HEK293 (cell line): ENCODE data around the gene MRPS18B.
A peak's percentile ranks its signal among the peaks of the same experiment; 100 is the strongest.

Experiments
- GFI1B ChIP-seq: fragments of 450-650 bp; formaldehyde crosslinking; IDR thresholded peaks from 2 replicates; pipeline ENCODE4 v1.5.1; 2016; ENCODE audit warnings: missing biosample characterization, missing genetic modification characterization
- KLF7 ChIP-seq: fragments of 450-650 bp; formaldehyde crosslinking; IDR thresholded peaks from 2 replicates; pipeline ENCODE4 v1.5.1; 2016; ENCODE audit warnings: missing biosample characterization, missing genetic modification characterization, borderline replicate concordance
- KLF8 ChIP-seq: fragments of 450-650 bp; formaldehyde crosslinking; IDR thresholded peaks from 2 replicates; pipeline ENCODE4 v1.5.1; 2016; ENCODE audit warnings: missing biosample characterization, missing genetic modification characterization
- KLF9 ChIP-seq: fragments of 450-650 bp; formaldehyde crosslinking; IDR thresholded peaks from 2 replicates; pipeline ENCODE4 v1.5.1; 2016; ENCODE audit warnings: missing biosample characterization, missing genetic modification characterization, low read depth
- RBAK ChIP-seq: fragments of 450-650 bp; formaldehyde crosslinking; IDR thresholded peaks from 2 replicates; pipeline ENCODE4 v1.5.1; 2016; ENCODE audit warnings: missing biosample characterization, missing genetic modification characterization
- SALL2 ChIP-seq: fragments of 450-650 bp; formaldehyde crosslinking; IDR thresholded peaks from 2 replicates; pipeline ENCODE4 v1.5.0; 2017; ENCODE audit warnings: missing biosample characterization, mild to moderate bottlenecking, missing genetic modification characterization, borderline replicate concordance
- SCRT2 ChIP-seq: fragments of 450-650 bp; formaldehyde crosslinking; IDR thresholded peaks from 2 replicates; pipeline ENCODE4 v1.5.1; 2016; ENCODE audit warnings: missing biosample characterization, missing genetic modification characterization
- ZEB2 ChIP-seq: fragments of 450-650 bp; formaldehyde crosslinking; IDR thresholded peaks from 2 replicates; pipeline ENCODE4 v1.5.1; 2016; ENCODE audit warnings: missing biosample characterization, missing genetic modification characterization
- ZFHX2 ChIP-seq: fragments of 450-650 bp; formaldehyde crosslinking; conservative IDR thresholded peaks from 2 replicates; pipeline ENCODE4 v1.5.1; 2016; ENCODE audit warnings: missing biosample characterization, missing genetic modification characterization
- ZFP37 ChIP-seq: fragments of 450-650 bp; formaldehyde crosslinking; IDR thresholded peaks from 2 replicates; pipeline ENCODE4 v1.5.1; 2016; ENCODE audit warnings: missing biosample characterization, missing genetic modification characterization
- ZNF157 ChIP-seq: fragments of 450-650 bp; formaldehyde crosslinking; IDR thresholded peaks from 2 replicates; pipeline ENCODE4 v1.5.1; 2016; ENCODE audit warnings: missing biosample characterization, missing genetic modification characterization
- ZNF175 ChIP-seq: fragments of 450-650 bp; formaldehyde crosslinking; IDR thresholded peaks from 2 replicates; pipeline ENCODE4 v1.5.1; 2016; ENCODE audit warnings: missing biosample characterization, missing genetic modification characterization
- ZNF221 ChIP-seq: fragments of 450-650 bp; formaldehyde crosslinking; IDR thresholded peaks from 2 replicates; pipeline ENCODE4 v1.5.1; 2017; ENCODE audit warnings: missing biosample characterization, missing genetic modification characterization, borderline replicate concordance
- ZNF24 ChIP-seq: fragments of 450-650 bp; formaldehyde crosslinking; IDR thresholded peaks from 2 replicates; pipeline ENCODE4 v1.5.1; 2016; ENCODE audit warnings: missing biosample characterization, missing genetic modification characterization
- ZNF302 ChIP-seq: fragments of 450-650 bp; formaldehyde crosslinking; IDR thresholded peaks from 2 replicates; pipeline ENCODE4 v1.5.1; 2016; ENCODE audit warnings: missing biosample characterization, missing genetic modification characterization, low read depth
- ZNF324 ChIP-seq: fragments of 450-650 bp; formaldehyde crosslinking; IDR thresholded peaks from 2 replicates; pipeline ENCODE4 v1.5.1; 2016; ENCODE audit warnings: missing biosample characterization, missing genetic modification characterization
- ZNF514 ChIP-seq: fragments of 450-650 bp; formaldehyde crosslinking; IDR thresholded peaks from 2 replicates; pipeline ENCODE4 v1.5.1; 2016; ENCODE audit warnings: missing biosample characterization, missing genetic modification characterization
- ZNF544 ChIP-seq: fragments of 450-650 bp; formaldehyde crosslinking; IDR thresholded peaks from 2 replicates; pipeline ENCODE4 v1.5.0; 2017; ENCODE audit warnings: missing biosample characterization, missing genetic modification characterization
- ZNF624 ChIP-seq: fragments of 450-650 bp; formaldehyde crosslinking; IDR thresholded peaks from 2 replicates; pipeline ENCODE4 v1.5.1; 2017; ENCODE audit warnings: missing biosample characterization, missing genetic modification characterization
- ZNF654 ChIP-seq: fragments of 450-650 bp; formaldehyde crosslinking; IDR thresholded peaks from 2 replicates; pipeline ENCODE4 v1.5.1; 2016; ENCODE audit warnings: low read depth, missing biosample characterization, missing genetic modification characterization
- TF ChIP-seq, protein P1 (sequence below): fragments of 450-650 bp; formaldehyde crosslinking; IDR thresholded peaks from 2 replicates; pipeline ENCODE4 v1.5.1; 2016; ENCODE audit warnings: missing biosample characterization, missing genetic modification characterization, borderline replicate concordance
- TF ChIP-seq, protein P2 (sequence below): fragments of 450-650 bp; formaldehyde crosslinking; IDR thresholded peaks from 2 replicates; pipeline ENCODE4 v1.5.1; 2016; ENCODE audit warnings: missing biosample characterization, missing genetic modification characterization
- TF ChIP-seq, protein P3 (sequence below): fragments of 450-650 bp; formaldehyde crosslinking; IDR thresholded peaks from 2 replicates; pipeline ENCODE4 v1.5.1; 2016; ENCODE audit warnings: missing biosample characterization, missing genetic modification characterization
- TF ChIP-seq, protein P4 (sequence below): fragments of 450-650 bp; formaldehyde crosslinking; IDR thresholded peaks from 2 replicates; pipeline ENCODE4 v1.5.1; 2016; ENCODE audit warnings: missing biosample characterization, missing genetic modification characterization
- TF ChIP-seq, protein P5 (sequence below): fragments of 450-650 bp; formaldehyde crosslinking; IDR thresholded peaks from 2 replicates; pipeline ENCODE4 v1.5.1; 2017; ENCODE audit warnings: missing biosample characterization, missing genetic modification characterization
- TF ChIP-seq, protein P6 (sequence below): fragments of 450-650 bp; formaldehyde crosslinking; IDR thresholded peaks from 2 replicates; pipeline ENCODE4; 2016; ENCODE audit warnings: missing biosample characterization, missing genetic modification characterization

Gene MRPS18B

DNA sequence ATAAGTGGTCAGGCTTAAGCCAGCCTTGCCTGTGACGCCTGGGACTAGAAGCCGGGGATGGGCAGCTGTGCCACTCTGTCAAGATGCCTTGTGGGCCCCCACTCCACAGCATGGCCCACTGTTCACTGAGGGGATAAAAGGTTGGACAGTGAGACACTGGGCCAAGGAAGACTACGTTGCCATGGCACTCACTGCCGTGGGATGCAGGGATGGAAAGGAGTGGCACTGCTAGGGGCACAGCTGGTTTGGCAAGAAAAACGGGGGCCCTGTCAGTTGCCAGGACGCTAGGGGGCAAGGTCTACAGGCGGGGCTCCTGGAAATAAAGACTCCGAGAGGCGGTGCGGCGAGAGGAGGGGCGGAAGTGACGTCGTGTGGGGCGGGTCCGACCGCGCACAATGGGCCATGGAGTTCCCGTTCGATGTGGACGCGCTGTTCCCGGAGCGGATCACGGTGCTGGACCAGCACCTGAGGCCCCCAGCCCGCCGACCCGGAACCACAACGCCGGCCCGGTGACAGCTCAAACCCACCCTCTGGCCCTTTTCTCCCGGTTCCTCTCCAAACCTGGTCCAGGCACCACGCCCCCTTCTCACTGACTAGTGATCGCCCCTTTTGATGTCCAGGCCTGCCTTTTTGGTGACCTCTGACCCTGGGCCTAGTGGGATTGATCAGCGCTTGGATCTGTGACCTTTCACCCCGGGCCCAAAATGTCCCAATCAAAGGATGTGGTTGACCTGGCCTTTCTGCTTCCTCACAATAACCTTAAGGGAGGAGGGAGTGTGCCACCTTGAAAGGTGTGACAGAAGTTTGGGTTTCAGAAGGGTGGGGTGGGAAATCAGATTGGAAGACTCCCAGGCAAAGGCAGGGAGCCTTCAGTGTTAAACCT lies 9.1 kb downstream of the MRPS18B start, which contains the start of gene ATAT1 (continued):
- TF ChIP-seq GFI1B (tag by site-specific recombination) (no peak), ZNF514 (no peak), ZNF624 (tag by site-specific recombination) (no peak), KLF9 (tag by site-specific recombination) (peak; percentile 97), ZFP37 (peak; percentile 73), ZNF24 (tag by site-specific recombination) (no peak; the same call in 1 of the 2 replicates), ZNF157 (tag by site-specific recombination) (no peak), RBAK (tag by site-specific recombination) (no peak), KLF7 (0 out of 2 replicates have a peak, but pooled peaks have one; percentile 17), ZNF654 (no peak), ZNF324 (tag by site-specific recombination) (peak; percentile 66; the same call in 1 of the 2 replicates), ZNF302 (tag by site-specific recombination) (no peak), KLF8 (peak; percentile 89), ZFHX2 (tag by site-specific recombination) (no peak), ZEB2 (peak; percentile 68), ZNF544 (tag by site-specific recombination) (no peak), ZNF221 (no peak), SALL2 (tag by site-specific recombination) (no peak), ZNF175 (tag by site-specific recombination) (no peak), SCRT2 (tag by site-specific recombination) (no peak)
- TF ChIP-seq, protein P1, sequence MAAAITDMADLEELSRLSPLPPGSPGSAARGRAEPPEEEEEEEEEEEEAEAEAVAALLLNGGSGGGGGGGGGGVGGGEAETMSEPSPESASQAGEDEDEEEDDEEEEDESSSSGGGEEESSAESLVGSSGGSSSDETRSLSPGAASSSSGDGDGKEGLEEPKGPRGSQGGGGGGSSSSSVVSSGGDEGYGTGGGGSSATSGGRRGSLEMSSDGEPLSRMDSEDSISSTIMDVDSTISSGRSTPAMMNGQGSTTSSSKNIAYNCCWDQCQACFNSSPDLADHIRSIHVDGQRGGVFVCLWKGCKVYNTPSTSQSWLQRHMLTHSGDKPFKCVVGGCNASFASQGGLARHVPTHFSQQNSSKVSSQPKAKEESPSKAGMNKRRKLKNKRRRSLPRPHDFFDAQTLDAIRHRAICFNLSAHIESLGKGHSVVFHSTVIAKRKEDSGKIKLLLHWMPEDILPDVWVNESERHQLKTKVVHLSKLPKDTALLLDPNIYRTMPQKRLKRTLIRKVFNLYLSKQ (tag by site-specific recombination): no peak
- TF ChIP-seq, protein P2, sequence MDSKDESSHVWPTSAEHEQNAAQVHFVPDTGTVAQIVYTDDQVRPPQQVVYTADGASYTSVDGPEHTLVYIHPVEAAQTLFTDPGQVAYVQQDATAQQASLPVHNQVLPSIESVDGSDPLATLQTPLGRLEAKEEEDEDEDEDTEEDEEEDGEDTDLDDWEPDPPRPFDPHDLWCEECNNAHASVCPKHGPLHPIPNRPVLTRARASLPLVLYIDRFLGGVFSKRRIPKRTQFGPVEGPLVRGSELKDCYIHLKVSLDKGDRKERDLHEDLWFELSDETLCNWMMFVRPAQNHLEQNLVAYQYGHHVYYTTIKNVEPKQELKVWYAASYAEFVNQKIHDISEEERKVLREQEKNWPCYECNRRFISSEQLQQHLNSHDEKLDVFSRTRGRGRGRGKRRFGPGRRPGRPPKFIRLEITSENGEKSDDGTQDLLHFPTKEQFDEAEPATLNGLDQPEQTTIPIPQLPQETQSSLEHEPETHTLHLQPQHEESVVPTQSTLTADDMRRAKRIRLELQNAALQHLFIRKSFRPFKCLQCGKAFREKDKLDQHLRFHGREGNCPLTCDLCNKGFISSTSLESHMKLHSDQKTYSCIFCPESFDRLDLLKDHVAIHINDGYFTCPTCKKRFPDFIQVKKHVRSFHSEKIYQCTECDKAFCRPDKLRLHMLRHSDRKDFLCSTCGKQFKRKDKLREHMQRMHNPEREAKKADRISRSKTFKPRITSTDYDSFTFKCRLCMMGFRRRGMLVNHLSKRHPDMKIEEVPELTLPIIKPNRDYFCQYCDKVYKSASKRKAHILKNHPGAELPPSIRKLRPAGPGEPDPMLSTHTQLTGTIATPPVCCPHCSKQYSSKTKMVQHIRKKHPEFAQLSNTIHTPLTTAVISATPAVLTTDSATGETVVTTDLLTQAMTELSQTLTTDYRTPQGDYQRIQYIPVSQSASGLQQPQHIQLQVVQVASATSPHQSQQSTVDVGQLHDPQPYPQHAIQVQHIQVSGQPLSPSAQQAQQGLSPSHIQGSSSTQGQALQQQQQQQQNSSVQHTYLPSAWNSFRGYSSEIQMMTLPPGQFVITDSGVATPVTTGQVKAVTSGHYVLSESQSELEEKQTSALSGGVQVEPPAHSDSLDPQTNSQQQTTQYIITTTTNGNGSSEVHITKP (tag by site-specific recombination): 0 out of 2 replicates have a peak, but pooled peaks have one; percentile 19
- TF ChIP-seq, protein P3, sequence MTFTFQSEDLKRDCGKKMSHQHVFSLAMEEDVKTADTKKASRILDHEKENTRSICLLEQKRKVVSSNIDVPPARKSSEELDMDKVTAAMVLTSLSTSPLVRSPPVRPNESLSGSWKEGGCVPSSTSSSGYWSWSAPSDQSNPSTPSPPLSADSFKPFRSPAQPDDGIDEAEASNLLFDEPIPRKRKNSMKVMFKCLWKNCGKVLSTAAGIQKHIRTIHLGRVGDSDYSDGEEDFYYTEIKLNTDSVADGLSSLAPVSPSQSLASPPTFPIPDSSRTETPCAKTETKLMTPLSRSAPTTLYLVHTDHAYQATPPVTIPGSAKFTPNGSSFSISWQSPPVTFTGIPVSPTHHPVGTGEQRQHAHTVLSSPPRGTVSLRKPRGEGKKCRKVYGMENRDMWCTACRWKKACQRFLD (tag by site-specific recombination): no peak
- TF ChIP-seq, protein P4, sequence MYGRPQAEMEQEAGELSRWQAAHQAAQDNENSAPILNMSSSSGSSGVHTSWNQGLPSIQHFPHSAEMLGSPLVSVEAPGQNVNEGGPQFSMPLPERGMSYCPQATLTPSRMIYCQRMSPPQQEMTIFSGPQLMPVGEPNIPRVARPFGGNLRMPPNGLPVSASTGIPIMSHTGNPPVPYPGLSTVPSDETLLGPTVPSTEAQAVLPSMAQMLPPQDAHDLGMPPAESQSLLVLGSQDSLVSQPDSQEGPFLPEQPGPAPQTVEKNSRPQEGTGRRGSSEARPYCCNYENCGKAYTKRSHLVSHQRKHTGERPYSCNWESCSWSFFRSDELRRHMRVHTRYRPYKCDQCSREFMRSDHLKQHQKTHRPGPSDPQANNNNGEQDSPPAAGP (tag by site-specific recombination): peak; percentile 87
- TF ChIP-seq, protein P5, sequence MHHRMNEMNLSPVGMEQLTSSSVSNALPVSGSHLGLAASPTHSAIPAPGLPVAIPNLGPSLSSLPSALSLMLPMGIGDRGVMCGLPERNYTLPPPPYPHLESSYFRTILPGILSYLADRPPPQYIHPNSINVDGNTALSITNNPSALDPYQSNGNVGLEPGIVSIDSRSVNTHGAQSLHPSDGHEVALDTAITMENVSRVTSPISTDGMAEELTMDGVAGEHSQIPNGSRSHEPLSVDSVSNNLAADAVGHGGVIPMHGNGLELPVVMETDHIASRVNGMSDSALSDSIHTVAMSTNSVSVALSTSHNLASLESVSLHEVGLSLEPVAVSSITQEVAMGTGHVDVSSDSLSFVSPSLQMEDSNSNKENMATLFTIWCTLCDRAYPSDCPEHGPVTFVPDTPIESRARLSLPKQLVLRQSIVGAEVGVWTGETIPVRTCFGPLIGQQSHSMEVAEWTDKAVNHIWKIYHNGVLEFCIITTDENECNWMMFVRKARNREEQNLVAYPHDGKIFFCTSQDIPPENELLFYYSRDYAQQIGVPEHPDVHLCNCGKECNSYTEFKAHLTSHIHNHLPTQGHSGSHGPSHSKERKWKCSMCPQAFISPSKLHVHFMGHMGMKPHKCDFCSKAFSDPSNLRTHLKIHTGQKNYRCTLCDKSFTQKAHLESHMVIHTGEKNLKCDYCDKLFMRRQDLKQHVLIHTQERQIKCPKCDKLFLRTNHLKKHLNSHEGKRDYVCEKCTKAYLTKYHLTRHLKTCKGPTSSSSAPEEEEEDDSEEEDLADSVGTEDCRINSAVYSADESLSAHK (tag by site-specific recombination): no peak
- TF ChIP-seq, protein P6, sequence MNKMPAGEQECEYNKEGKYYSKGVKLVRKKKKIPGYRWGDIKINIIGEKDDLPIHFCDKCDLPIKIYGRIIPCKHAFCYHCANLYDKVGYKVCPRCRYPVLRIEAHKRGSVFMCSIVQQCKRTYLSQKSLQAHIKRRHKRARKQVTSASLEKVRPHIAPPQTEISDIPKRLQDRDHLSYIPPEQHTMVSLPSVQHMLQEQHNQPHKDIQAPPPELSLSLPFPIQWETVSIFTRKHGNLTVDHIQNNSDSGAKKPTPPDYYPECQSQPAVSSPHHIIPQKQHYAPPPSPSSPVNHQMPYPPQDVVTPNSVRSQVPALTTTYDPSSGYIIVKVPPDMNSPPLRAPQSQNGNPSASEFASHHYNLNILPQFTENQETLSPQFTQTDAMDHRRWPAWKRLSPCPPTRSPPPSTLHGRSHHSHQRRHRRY (tag by site-specific recombination): no peak
